Fibroblast of lung (primary cell): Measurements from ENCODE around the gene DCAF12.

ENCODE experiments used
- EZH2 ChIP-seq: IDR thresholded peaks from 2 replicates; pipeline ENCODE4 v1.5.1; 2012; ENCODE audit warnings: low read length, control low read depth, mild to moderate bottlenecking; ENCODE audit errors: missing control alignments
- TF ChIP-seq, protein P1 (sequence below), 2 donors: IDR thresholded peaks in 1 of 2; conservative IDR thresholded peaks in 1 of 2; 1 replicate in 1 of 2; 2 replicates in 1 of 2; pipeline ENCODE4 v1.5.1; 2011 to 2012; ENCODE audit warnings: low read length in 2 of 2, control low read depth in 1 of 2, inconsistent platforms in 1 of 2, low read depth in 1 of 2, mild to moderate bottlenecking in 1 of 2

DNA sequence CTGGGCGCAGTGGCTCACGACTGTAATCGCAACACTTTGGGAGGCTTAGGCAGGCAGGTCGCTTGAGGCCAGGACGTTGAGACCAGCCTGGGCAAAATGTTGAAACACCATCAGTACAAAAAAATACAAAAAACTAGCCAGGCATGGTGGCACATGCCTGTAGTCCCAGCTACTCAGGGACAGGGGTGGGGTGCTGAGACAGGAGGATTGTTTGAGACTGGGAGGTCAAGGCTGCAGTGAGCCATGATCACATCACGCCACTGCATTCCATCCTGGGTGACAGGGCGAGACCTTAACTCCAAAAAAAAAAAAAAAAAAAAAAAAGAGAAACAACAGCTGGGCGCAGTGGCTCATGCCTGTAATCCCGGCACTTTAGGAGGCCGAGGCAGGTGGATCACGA is 23.7 kb downstream of the DCAF12 start:
- TF ChIP-seq, protein P1, sequence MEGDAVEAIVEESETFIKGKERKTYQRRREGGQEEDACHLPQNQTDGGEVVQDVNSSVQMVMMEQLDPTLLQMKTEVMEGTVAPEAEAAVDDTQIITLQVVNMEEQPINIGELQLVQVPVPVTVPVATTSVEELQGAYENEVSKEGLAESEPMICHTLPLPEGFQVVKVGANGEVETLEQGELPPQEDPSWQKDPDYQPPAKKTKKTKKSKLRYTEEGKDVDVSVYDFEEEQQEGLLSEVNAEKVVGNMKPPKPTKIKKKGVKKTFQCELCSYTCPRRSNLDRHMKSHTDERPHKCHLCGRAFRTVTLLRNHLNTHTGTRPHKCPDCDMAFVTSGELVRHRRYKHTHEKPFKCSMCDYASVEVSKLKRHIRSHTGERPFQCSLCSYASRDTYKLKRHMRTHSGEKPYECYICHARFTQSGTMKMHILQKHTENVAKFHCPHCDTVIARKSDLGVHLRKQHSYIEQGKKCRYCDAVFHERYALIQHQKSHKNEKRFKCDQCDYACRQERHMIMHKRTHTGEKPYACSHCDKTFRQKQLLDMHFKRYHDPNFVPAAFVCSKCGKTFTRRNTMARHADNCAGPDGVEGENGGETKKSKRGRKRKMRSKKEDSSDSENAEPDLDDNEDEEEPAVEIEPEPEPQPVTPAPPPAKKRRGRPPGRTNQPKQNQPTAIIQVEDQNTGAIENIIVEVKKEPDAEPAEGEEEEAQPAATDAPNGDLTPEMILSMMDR (conservative IDR thresholded peaks at IDR 0.05 in 1 of 2, IDR thresholded peaks at IDR 0.05 in 1 of 2; ENCODE audit: low read depth in 1 of 2, low read length in 2 of 2): no peak
- TF ChIP-seq EZH2: no peak
